Myocyte (in vitro differentiated cells): ENCODE measurements around the gene POLR2C. TPM values are rescaled to one million over a fixed set of nuclear protein-coding genes. Genes with fewer than 3 reads are reported as not detected.
"Not testable (repeated sequence)": the region's sequence is repeated elsewhere in the genome, so short reads cannot be mapped to it uniquely, and the experiment has no call there.

Experiments used
- DNase-seq: peaks from one replicate; pipeline ENCODE4 v3.0.0-alpha.2; 2012; ENCODE audit warnings: low read depth
- polyA plus RNA-seq: library from polyadenylated mRNA; unstranded; fragments of >200 nt; gene quantifications from one replicate; pipeline ENCODE4 v1.2.1, GENCODE V29; 2012; ENCODE audit warnings: missing spikeins
- total RNA-seq: library from RNA; depleted of rRNA; stranded (reverse); fragments of >200 nt; gene quantifications from 2 replicates; pipeline ENCODE4 v1.2.3, GENCODE V29; 2014

Gene POLR2C
- 103 and 119 TPM in 2 replicates for total RNA-seq
- polyA plus RNA-seq = 85.7 TPM

DNA sequence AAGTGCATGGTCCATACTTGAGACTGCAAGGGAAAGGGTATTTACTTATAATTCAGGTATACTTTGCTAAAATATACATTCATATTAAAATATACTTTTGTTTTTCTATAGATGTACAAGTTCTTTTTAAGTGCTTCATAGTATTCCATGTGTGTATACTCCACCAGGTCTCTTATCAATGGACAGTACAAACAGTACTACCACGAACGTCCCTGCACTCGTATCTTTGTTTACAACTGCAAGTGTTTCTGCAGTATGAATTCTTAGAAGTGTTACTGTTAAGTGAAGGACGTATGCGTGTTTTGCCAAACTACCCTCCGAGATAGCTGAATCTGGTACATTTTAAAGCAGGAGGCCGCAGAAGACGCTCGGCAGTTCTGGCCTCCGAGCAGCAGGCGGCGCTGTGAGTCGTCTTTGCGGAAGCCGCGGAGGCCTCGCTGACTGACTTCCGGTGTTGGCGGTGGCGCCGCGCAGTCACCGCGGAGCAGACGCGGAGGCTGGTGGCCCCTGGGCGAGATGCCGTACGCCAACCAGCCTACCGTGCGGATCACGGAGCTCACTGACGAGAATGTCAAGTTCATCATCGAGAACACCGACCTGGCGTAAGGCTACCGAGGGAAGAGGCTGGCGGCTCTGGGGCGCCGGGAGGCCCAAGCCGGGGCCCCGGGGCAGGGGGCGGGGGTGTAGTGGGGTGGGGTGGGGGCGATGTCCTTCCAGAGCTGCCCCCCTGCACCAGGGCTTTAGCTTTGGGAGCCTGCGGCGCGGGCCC, at the start of gene POLR2C:
TSS of gene POLR2C (plus strand) at position 471 of the 769 bp plus-strand sequence. CDS start at position 517, 46 bp downstream.
- DNase-seq = peak; percentile 87

DNA sequence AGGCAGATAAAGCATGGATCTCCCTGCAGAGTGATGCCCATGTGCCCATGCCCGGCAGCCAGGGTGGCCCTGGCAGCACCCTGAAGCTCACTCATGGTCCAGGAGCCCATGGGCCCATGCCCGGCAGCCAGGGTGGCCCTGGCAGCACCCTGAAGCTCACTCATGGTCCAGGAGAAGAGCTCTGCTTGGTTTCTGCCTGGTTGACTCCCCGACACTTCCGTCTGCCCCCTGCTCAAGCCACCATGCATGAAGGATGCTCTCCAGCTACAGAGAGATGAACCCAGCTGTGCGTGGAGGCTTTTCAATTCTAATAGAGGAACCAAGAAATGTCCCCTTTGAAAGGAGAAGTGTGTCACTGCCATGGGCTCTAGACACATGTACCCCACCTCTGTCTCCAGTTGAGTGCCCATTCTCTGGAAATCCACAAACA, 49.2 kb upstream of the POLR2C start:
- no peak for DNase-seq

DNA sequence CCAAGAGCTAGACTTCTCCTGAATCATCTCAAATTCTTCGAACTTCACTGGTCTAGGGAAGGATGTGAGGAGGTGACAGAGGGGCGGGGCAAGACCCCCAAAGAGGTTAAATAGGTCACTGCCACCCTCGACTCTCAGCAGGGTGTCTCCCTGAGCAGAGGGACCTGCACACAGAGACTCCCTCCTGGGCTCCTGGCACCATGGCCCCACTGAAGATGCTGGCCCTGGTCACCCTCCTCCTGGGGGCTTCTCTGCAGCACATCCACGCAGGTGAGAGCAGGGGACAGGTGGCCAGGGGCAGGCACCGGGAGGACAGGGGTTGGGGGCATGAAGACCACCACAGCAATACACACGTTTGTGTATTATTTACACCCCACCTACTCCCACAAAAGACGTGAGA, 48.7 kb upstream of the POLR2C start:
- no peak for DNase-seq

DNA sequence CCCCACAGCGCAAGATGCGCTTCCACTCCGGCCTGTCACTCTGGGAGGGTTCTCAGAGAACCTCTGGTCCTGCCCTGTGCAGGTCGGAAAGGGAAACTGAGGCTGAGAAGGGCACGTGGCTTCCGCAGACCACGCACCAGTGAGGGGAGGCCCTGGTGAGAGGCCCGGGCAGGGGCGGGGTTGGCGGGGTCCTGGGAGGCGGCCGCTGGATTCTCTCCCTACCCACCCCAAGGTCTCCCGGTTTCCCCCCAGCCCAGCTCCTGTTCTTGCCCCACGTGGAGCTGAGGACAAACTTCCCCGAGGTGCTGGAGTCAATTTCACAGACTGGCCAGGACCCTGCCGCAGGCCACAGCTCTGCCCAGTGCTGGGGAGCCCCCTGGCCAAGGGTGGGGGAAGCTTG, 46.4 kb upstream of the POLR2C start:
- DNase-seq = no peak

DNA sequence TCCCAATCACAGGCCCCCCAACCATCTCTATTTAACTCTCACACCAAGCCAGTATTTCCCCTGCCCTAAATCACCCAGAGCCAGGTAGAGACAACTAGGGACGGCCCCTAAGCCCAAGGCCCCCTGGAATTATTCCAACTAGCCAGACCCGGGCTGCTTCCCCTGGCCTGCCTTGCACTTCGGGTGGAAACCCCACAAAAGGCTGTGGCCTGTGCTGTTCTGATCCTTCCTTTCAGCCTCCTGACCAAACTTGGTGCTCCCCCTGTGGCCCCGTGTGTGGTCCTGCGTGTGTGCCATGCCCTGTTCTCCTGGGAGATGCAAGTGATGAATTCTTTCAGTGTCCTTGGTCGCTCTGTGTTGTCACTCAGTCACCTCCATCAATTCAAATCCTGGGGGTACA, 43.0 kb upstream of the POLR2C start:
- no peak for DNase-seq

DNA sequence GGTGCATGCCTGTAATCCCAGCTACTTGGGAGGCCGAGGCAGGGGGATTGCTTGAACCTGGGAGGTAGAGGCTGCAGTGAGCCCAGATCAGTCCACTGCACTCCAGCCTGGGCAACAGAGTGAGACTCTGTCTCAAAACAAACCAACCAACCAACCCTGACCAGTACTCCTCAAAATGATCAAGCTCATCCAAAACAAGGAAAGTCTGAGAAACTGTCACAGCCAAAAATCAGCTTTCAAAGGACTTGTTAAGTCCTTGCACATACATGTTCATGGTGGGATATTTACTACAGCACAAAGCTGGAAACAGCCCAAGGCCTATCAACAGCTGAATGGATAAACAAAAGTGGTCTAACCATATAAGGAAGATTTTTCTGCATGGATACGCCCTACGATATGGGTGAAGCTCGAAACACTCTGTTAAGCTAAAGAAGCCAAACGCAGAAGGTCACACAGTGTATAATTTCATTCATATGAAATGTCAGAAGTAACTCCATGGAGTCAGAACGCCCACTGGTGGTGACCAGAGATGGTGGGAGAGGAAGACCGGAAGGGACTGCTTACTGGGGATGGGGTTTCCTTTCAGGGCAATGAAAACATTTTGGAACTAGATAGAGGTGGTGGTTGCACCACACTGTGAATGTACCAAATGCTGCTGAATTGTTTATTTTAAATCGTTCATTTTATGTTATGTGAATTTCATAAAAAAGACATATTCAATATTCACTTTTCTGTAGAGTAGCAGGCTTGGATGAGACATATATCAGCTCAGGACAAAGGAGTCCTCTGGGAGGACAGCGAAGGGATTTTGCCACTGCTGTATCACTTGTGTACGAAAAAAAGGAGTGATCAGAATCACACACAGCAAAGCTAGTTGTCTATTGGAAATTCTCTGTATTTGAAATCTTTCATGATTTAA, 40.2 kb upstream of the POLR2C start:
- peak; percentile 76 for DNase-seq

DNA sequence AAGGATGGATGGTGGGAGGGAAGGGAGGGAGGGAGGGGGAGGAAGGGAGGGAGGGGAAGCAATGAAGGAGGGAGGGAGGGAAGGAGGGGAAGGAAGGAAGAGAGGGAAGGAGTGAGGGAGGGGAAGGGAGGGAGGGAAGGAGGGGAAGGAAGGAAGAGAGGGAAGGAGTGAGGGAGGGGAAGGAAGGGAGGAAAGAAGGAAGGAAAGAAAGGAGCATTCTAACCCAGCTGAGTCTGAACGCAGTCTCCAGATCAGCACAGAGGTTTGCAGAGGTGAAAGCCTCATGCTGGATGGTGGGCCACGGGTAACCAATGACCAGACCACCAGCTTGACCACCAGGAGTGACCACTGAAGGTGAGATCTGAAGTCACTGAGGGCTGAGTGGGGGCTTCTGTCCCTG, 39.3 kb upstream of the POLR2C start:
- no peak for DNase-seq

DNA sequence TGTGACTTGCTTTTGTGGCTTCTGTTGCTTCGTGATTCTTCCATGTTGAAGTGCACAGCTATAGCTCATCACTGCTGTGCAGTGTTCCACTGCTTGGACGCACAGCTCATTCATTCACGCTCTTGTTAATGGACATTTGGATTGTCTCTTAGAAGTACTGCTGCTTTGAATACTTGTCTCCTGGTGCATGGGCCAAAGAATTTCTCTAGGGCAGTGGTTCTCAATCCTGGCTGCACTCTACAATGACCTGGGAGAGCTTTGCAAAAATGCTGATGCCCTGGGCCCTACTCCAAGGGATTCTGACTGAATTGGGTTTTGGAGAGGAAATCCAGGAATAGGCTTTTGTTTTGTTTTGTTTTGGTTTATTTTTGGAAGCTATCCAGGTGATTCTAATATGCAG, 37.9 kb upstream of the POLR2C start:
- DNase-seq = no peak

DNA sequence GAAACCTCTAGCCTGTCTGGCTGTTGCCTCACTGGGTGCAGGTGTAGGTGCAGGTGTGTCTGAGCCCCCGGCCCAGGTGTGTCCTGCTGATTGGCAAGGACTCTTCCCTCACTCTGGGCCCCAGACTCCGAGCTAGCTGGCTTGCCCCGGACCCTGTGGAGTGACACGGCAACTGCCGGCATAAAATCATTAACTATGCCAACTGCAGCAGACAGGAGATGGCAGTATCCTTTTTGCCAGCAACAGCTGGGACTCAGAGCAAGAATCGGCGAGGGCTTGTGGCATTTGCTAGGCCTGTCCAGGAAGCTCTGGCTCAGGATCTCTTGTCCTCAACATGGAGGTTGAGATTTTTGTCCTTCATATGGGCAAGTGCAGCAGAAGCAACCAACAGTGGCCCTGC, 36.1 kb upstream of the POLR2C start:
- peak; percentile 70 for DNase-seq

DNA sequence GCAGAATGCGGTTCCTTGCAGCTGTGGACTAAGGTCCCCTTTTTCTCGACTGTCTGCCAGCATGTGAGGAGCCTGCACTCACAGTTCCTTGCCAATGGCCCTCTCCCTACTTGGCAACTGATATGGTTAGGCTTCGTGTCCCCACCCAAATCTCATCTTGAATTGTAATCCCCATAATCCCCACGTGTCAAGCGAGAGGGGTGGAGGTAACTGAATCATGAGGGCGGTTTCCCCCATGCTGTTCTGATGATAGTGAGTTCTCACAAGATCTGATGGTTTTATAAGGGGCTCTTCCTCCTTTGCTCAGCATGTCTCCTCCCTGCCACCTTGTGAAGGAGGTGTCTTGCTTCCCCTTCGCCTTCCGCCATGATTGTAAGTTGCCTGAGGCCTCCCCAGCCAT, 35.2 kb upstream of the POLR2C start:
- DNase-seq = no peak

DNA sequence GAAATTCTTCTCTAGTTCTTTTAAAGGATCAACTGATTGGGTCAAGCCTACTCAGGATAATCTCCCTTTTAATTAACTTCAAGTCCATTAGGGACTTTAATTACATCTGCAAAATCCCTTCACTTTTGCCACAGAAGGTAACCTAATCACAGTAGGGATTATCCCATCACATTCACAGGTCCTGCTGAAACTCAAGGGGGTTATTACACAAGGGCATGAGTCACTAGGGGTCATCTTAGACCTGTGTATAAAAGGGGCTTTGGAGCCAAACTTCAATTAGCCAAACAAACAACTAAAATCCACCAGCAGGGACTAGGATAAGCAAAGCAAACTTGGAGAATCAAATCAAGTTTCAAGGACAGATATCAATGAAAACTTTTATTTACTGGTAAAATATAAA, 34.7 kb upstream of the POLR2C start:
- DNase-seq = no peak

DNA sequence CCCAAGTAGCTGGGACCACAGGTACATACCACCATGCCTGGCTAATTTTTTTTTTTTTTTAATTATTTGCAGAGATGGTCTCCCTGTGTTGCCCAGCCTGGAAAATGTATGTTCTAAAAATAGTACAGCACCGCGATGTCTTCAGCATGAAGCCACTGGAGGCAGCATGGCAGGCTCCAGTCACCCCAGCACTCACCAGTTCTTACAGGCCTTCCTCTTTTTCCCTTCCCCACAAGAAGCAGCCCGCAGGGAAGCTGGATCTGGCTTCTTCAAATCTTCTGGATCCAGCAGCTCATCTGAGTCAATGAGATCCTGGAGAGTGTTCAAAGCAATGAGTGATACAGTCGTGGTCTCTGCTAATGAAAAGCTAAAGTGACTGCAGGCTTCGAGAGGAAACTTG, 31.5 kb upstream of the POLR2C start:
- DNase-seq = no peak

DNA sequence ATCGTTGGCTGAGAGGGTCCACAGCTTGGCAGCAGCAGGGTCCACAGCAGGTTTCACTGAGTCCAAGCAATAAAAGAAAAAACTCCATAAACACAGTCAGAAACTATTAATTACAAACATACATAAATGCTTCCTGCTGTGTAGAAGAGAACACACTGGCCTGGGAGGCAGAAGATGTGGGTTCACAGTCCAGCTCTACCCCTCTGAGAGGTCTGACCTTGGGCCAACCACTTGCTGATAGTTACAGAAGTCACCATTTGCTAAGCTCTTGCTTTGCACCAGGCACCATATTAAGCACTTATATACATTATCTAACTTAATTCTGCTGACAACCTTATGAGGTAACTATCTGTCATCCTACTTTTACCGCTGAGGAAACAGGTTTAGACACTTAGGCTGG, 30.0 kb upstream of the POLR2C start:
- no peak for DNase-seq

DNA sequence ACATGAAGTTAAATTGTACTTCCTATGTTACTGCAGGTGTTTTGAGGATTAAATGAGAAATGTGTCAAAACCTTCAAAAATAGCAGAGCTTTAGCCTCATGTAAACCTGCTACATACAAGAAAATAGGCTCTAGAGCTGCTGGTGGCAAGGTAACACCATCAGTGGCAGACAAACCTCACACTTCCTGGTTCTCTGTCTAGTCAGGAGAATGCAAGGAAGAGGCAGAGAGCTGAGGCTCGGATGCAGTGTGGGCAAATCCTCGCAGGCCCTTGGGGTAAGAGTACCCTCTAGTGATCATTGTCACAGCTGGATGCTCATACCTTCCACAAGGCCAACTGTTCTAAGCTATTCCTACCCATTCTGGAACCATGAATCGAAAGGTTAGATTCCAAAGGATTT, 29.5 kb upstream of the POLR2C start:
- DNase-seq = no peak

DNA sequence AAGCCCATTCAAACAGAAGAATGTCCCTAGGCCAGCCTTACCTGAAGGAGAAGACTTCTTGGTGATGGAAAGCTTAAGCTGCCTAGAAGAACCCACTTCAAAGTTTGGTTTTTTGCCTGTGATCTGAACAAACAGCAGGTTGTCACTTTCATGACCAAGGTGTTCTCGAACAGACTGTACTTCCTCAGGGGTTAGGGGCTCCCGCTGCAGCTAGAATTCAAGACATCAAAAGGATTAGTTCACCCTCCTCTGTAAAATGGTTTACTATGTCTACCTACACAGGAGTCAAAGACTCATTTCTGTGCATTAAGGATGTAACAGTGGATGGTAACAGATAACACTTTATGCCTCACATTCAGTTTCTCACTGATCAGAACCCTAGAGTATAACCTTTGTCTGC, 28.5 kb upstream of the POLR2C start:
- no peak for DNase-seq

DNA sequence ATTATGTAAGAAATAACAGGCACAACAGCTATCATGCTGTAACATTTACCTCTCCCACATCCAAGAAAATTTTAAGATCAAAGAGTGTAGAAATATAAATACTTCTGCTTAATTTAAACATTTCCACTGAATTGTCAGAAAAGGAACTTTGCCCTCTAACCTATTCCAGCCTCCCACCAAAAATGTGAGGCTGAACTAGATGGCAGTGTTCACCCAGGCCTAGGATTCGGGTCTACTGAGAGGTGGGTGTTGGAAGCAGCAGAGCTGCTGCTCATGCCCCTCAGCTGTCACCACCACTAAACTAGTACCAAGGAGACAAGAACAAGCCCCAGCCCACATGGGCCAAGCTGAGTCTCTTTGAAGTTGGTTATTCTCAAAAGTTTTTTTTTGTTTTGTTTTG, 26.6 kb upstream of the POLR2C start:
- no peak for DNase-seq

DNA sequence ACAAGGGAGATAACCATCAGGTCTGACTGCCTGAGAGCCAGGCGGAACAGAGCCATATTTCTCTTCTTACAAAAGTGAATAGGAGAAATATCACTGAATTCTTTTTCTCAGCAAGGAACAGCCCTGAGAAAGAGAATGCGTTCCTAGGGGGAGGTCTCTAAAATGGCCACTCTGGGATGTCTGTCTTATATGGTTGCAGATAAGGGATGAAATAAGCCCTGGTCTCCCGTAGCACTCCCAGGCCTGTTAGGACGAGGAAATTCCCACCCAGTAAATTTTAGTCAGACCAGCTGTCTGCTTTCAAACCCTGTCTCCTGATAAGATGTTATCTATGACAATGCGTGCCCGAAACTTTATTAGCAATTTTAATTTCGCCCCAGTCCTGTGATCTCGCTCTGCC, 22.5 kb upstream of the POLR2C start:
- not testable (repeated sequence) for DNase-seq

DNA sequence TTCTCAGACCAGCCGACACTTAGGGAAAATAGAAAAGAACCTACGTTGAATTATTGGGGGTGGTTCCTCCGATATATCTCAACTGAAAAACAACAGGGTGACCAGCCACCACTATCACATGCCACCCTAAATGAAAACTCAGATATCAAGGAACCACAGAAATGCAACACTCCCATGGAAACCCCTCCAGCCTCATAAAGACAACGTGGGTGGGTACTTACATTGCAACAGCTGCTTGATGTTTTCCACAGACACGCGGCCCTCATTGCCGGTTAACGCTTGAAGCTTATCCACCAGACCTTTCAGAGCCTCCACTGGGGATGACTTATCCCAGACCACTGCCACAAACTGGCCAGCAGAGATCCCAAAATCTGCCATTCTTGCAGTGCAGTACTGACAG, 21.9 kb upstream of the POLR2C start:
- peak; percentile 24 for DNase-seq

DNA sequence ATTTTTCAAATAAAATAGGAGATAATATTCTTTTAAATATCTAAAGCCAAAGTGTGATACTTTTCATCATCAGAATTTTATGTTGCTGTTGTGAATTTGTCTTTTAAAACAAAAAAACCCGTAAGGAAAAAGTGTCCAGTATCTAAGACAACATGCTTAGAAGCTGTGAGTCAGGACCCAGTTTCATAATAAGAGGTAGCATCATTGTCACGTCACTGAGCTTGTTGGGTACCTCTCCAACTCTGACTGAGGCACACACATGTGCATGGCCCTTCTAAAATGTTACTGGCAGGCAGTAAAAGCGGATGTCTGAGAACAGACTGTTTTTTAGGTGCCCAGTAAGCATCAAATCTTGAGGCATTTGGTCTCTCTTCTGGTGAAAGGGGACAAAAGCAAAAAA, 17.8 kb upstream of the POLR2C start:
- DNase-seq = no peak

DNA sequence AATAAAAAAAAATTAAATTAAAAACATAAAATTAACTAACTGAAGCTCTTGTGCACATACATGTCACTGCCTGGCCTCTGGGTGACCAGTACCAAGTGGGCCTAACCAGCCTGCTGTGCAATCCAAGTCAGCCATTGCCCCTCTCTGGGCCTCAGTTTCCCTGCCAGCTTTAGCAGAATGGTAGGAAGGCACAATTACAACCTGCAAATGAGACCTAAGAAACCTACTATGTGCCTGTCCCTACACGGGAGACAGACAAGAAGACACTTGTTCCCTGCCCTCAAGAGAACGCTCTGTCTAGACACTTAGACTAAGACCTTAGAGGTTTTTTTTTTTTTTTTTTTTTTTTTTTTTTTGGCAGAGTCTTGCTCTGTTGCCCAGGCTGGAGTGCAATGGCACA, 17.0 kb upstream of the POLR2C start:
- DNase-seq = no peak

DNA sequence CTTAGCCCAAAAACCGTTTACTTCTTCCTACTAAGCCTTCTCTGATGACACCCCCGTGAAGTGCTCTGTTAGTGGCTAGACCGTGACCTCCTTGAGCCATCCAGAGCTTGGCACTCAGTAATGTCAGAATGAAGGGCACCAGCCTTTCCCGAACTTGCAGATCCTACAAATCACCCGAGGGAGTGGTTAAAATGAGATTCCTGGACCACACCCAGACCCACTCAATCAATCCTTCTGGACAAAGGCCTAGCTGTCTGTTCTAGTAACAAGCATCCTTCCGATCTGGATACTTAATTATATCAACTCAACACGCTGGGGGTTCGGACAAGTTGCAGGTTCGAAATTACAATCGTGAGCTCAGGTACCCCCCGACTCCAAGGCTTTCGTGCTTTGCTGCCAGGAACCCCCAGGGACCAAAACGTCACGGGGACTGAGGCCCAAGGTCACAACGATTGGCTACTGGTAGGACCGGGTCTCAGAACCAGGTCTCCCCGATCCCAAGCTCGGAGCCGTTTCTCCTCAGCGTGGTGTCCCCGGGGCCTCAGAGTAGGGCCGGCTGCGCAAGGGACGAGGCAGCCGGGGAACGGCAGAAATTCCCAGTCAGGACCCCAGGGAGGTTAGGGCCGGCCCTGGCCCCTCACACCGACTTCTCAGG, 15.8 kb upstream of the POLR2C start:
- peak; percentile 65 for DNase-seq
